LNCAP (cell line): ENCODE measurements around the gene MBP.

Experiments used
- TF ChIP-seq, protein P1 (sequence below): fragments of 450-650 bp; IDR thresholded peaks from 2 replicates; pipeline ENCODE4 v1.5.1; 2017; ENCODE audit warnings: mild to moderate bottlenecking

MBP gene

DNA sequence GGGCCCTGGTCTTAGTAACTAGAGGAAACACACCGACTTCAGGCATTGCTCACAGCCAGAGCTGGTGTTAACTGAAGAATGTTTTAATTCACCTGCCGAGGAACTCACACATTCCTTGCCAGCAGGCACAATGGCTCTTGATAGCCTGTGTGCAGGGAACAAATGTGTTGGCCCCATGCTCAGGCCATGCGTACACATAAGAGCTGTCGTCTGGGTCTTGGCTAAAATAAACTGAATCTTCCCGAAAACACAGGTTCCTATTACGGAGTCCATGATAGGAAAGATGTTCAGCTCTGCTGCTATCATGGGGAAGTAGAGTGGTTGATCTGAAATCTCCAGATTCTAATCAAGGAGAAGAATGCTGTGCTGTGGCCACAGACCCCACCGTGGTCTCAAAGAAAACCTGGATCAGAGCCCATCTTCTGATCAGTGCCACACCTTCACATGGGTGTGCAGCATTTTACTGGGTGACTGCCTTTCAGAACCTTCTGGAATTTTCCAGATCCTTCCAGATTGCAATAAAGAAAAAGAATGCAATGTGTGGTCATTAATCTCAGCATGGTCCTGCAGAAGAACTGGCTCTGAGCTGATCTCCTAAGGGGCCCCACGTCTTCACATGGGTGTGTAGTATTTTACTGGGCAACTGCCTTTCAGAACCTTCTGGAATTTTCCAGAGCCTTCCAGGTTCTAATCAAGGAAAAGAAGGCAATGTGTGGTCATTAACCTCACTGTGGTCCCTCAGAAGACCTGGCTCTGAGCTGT, 17.2 kb downstream of the MBP start:
- TF ChIP-seq, protein P1, sequence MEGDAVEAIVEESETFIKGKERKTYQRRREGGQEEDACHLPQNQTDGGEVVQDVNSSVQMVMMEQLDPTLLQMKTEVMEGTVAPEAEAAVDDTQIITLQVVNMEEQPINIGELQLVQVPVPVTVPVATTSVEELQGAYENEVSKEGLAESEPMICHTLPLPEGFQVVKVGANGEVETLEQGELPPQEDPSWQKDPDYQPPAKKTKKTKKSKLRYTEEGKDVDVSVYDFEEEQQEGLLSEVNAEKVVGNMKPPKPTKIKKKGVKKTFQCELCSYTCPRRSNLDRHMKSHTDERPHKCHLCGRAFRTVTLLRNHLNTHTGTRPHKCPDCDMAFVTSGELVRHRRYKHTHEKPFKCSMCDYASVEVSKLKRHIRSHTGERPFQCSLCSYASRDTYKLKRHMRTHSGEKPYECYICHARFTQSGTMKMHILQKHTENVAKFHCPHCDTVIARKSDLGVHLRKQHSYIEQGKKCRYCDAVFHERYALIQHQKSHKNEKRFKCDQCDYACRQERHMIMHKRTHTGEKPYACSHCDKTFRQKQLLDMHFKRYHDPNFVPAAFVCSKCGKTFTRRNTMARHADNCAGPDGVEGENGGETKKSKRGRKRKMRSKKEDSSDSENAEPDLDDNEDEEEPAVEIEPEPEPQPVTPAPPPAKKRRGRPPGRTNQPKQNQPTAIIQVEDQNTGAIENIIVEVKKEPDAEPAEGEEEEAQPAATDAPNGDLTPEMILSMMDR, result no peak

DNA sequence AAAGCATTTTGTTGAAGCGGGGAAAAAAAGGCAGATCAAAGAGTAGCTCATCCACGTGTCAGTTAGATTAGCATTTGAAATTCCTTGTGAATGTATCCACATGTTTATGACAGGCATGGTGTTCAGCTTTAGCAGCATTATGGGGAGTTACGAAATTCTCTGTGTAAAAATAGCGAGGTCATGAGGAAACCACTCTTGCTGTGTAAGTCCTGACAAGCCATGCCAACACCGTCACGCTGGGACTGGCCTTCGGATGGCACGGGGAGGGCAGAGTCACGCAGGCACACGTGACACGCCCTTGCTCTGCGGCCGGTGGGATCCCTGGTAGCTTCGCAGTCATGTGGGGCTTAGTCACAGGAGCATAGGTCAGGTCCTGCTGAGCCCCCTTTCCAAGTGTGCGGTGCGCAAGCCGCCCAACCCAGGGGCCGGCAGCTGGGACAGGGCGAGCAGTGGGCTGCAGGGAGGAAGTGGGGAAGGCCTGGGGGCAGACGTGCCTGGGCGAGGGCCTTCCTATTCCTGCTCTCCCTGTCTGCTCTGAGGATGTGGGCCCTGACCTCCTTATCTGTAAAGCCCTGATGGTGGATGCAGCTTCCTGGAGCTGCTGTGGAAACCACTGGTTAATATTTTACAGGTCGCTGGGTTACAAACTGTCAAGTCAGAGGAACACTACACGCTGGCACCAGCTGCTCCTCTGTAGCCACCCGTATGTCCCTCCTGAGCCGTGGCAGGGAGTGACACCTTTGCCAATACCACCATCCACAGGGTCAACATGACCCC, 18.0 kb downstream of the MBP start:
- TF ChIP-seq, protein P1, result no peak

DNA sequence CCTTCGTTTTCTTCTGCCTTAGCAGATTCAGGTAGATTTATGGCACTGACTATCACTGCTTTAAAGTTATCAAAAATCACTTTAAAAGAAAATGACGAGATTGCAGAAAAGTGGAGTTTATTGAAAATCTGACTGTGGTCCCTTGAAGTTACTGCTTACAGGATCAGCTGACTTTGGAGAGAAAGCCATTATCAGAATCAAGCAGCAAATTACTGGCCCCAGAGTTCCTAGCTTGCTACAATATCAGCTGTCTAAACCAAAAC, 18.5 kb downstream of the MBP start:
- TF ChIP-seq, protein P1, result no peak

DNA sequence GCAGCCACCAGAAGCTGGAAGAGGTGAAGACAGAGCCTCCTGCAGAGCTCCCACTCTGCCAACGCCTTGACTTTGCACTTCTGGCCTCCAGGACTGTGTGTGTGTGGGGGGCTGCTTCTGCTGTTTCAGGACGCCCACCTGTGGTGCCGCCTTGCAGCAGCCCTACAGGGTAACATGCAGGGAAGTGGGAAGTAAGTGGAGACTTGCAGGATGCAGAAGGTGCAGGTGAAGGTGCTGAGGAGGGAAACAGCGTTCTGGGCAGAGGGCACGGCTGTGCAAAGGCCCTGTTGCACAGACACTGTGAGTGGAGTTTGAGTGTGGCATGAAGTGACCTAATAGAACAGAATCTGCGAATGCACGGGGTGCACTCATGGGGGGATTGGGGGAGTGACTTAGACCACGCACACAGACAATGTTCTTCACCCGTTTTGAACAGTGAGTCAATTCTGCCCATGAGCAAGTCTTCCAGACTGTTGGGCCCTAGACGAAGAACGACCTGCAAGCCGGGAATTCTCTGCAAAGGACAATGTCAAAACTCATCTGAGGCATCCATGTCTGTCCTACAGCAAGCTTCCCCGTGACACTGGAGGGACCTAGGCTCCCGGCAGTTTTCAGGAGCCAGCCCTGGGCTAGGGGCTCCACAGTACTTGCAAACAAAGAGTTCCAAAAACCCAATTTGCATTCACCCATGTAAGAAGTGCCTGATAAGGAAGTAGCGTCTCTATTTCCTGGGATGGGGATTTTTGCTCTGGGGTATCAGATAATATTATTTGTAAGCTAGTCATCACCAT, 19.0 kb downstream of the MBP start:
- TF ChIP-seq, protein P1, result no peak

DNA sequence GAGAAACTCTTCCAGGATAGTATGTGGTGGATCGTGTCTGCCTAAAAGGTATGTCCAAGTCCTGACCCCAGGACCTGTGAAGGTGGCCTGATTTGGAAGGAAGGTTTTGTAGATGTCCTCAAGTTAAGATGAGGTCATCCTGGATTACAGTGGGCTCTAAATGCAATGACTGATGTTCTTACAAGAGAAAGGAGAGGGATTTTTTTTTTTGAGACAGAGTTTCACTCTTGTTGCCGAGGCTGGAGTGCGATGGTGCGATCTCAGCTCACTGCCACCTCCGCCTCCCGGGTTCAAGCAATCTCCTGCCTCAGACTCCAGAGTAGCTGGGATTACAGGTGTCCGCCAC, 19.9 kb downstream of the MBP start:
- TF ChIP-seq, protein P1, result no peak

DNA sequence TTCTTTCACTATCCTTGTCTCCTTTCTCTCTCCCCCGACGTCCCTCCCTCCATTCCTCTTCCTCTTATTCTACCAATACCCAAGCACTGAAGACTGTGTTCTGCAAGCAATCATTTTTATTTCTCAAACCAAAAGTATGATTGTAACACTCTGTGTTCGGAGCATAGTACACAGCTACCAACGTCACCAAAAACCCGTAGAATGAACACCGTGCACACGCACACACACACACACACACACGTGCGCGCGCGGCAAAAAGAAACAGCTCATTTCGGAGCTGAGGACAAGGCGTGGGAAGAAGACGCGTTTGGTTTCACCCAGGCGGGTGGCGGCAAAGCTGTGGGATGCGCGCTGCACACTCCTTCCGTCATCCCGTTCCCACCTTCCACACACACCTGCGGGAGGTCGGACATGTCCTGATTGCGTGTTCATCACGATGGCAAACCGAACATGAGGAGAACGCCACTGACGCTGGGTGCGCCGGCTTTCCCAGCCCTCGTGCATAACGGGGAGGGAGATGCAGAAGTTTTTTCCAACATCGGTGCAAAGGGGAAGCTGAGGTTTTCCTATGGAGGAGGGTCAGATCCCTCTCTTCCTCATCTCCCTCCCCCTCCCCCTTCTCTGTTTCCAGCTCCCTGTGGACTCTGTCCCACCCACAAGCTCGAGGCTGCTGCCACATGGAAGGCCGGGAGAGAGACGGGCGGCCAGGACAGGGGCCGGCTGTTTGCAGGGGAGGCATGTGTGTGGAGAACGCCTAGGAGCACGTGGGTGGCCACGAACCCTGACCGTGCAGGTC, 20.4 kb downstream of the MBP start:
- TF ChIP-seq, protein P1, result no peak

DNA sequence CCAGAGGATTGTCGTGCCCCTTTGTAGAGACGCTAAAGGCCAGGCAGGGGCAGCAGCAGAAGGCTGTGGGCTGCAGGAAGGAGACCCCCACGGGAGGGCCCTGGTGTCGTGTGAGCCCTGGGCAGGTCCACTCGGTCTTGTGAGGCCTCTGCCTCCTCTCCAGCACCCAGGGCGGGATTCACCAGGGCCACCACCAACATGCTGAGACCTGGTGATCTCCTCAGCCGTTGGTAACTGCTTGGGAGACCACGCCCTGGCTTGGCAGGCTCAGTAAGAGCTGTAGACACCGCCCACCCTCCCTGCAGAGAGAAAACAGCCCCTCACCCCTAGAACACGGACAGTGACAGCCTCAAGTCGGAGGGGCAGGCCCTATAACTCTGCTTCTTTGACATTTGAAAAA, 21.1 kb downstream of the MBP start:
- TF ChIP-seq, protein P1, result no peak
